HG02981 (cell line): ENCODE results near the gene RAB1B.

Source experiments
- ATAC-seq: cut with Tn5 transposase; IDR thresholded peaks from one replicate; pipeline ENCODE4 v1.9.1; 2021; ENCODE audit warnings: mild to moderate bottlenecking, moderate library complexity; ENCODE audit not compliant: unreplicated experiment

The RAB1B gene

DNA sequence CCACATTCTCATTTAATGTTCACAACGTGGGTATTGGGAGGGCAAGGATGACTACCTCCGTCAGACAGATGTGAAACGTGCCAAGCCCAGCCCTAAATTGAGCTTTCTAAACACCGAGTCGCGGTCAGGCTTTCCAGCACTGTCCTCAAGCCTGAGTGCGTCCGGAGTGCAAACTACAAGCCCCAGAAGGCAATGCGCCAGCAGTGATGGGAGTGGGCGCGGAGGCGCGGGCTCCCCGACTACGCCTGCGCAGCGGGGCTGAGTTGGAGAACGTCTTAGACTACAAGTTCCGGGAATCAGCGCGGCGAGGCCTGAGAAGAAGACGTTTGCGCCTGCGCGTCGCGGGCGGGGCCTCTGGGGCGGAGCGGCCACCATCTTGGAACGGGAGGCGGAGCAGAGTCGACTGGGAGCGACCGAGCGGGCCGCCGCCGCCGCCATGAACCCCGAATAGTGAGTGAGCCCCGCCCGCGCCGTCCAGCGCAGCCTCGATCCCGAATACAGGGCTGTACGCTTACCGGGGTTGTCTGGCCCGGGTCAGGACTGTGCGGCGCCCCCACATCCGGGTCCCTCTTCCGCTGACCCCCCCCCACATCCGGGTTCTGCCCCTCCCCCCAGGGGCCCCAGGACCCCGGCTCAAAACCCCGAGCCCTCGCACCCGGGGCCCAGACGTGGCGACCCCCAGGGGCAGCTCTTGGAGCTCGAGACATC is at the start of gene RAB1B:
Gene RAB1B, plus strand, starts transcription at position 396 of the 708 bp plus-strand sequence. Its CDS starts 41 bp downstream, at position 437.
- ATAC-seq, result peak; percentile 79

DNA sequence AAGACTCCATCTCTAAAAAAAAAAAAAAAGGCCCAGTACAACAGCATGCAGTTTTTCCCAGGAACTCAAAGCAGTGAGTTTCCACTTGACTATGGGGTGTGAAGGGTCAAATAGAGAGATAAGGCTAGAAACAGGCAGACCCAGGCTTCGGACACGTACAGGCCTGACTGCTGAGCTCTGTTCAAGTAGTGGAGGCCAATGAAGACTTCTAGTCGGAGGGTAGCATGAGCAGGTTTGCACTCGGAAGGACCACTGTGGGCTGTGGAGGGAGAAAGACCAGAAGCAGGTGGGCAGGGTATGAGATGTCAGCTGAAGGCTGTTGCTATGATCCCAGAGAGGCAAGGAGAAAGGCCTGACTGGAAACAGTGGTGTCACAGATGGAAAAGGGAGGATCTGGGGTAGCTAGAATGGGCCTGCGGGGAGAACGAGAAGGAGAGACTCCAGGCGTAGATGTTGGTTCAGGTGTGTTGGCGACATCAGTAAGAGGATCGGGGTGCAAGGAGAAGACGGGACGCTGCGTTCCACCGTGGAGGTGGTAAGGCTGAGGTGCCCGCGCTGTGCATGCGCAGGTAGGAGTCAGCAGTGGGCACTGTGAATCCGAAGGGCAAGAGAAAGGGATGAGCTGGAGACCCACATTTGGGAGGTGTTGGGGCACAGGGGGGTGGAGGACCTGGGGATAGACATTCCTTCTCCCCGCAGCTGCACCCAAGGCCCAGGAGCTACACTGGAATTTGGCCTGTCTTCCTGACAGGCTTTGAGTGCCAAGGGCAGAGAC is 49.4 kb upstream of the RAB1B start:
- no peak for ATAC-seq

DNA sequence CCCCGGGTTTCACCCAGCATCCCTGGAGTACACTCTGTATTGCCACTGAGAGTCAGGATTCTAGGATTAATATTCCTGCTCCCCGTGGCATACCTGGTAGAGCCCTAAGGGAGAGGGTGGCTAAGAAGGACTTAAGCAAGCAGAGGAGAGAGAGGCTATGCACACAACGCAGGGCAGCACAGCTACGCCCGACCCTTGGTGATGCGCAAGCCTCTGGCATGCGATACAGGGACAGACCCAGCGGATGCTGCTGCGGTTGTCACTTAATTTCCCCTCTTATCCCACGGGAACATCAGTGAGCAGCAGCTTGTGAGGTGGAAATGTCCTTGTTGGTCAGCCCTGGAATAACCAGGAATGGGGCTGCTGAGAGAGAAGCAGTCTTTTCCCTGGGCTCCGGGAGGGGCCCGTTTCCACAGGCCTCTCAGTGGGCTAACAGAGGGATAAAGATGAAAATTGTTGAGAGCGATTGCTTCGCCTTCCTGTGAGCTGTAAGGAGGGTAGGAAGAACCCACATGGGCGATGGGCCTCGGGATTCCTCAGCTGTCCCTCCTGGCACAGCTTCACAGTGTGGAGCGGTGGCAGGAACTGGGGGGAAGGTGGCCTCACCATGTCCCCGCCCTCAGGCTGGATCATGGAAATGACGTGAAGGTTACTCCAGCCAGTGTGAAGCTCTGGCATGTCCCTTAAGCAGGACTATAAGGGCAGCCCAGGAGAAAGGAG is 48.4 kb upstream of the RAB1B start:
- no peak for ATAC-seq

DNA sequence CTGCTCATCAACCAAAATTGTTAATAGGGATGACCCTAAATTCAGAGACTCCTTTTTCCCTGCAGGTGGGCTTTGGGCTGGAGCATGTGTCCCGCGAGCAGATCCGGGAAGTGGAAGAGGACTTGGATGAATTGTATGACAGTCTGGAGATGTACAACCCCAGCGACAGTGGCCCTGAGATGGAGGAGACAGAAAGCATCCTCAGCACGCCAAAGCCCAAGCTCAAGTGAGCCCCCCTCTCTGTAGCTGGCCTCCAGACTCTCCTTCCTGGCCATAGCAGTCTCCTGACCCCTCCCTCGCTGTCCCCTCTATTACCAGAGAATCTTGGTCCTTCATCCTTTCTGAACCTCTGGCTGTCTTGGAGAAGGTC is 47.9 kb upstream of the RAB1B start:
- no peak for ATAC-seq

DNA sequence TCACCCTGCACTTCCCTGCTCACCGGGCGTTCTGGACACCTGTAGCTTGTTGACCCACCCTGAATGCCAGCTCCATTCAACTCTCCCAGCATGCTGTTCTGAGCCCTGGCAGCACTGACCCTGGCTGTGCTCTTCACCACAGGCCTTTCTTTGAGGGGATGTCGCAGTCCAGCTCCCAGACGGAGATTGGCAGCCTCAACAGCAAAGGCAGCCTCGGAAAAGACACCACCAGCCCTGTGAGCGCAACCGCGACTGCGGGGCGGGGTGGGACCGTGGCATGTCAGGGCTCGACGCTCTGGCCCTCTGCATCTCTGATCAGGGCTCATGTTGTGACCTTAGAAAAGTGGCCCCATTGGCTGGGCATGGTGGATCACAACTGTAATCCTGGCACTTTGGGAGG is 47.4 kb upstream of the RAB1B start:
- no peak for ATAC-seq

DNA sequence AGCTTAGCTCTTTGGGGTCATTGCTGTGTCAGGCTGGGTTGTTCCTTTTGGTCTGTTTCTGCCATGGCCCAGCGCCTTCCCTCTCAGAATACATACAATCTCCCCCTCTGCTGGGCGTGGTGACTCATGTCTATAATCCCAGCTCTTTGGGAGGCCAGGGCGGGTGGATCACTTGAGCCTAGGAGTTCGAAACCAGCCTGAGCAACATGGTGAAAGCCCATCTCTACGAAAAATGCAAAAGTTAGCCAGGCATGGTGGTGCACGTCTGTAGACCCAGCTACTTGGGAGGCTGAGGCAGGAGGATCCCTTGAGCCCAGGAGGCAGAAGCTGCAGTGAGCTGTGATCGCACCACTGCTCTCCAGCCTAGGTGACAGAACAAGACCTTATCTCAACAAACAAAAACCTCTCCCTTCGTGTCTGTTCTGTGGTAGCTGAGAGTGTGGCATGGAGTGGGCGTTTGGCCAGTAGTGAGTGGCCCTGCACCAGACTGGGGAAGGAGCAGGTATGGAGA is 46.7 kb upstream of the RAB1B start:
- no peak for ATAC-seq

DNA sequence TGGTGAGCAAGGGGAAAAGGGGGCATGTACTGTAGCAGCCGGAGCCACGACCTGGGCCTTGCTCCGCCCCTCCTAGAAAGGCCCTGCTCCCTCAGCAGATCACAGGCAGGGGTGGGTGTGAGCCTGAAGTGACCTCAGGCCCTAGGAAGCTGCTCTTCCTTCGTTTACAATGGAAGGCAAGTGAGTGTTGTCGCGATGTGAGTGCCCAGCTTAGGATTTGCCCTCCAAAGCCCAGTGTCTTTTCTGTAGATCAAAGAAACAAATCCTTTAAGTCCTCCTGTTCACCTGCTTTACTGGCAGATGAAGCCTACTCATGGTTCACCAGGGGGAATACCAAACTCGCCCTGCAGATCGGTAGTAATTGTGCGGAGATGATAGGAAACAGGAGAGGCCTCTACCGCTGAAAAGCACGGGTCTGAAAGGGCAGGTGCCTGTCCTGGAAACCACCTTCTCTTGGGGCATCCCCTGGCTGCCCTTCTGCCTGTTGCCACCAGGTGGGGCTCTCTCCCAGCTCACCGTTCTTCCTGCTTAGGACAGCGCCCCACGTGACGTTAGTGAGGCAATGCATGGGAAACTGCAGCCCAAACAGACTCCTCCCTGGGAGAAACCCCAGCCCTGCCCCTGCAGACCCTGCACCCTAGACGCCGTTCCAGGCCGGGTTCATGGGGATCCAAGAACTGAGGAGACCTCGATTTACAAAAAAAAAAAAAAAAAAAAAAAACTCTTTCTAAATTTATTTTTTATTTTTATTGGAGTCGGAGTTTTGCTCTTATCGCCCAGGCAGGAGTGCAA is 45.9 kb upstream of the RAB1B start:
- peak; percentile 74 for ATAC-seq

DNA sequence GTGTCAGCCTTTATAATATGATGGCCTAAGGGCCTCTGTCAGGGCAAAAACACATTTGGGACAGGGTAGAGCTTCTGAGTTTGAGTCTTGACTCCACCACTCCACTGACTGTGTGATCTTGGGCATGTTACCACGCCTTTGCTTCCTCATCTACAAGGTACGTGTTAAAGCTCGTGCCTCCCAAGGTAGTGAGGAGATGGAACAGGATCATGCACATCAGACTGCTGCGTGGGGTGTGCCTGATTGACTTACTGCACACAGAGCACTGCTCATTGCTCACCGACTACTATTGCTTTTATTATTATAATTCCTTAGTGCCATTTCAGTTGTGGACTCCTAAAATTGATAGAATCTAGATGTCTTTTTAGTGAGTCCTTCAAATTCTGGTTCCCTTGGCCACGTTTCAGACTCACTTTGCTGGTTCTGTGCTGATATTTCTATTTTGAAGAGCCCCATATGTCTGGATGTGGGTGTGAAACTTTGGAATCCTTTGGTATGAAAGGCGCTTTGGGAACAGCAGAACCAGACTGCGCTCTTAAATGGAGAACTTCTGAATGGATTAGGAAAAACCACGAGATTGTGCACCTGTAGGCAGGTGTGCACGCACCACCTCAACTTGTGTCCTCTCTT is 44.1 kb upstream of the RAB1B start:
- no peak for ATAC-seq

DNA sequence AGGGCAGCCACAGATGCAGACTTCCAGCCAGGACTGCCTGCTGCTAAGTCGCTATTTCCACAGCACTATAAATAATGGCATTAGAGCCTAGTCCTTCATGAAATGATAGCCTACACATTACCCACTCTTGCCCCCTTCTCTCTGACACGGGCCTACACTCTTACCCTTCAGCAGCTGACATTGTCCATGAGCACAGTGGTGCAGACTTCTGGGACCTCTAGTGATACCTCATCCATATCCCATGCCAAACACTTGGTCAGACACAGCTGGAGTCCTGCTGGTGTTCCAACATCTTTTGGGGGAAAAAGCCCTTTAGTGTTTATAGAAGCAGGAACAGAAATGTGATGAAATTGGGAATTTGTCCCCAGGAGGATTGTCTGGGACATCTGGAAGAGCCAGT is 43.4 kb upstream of the RAB1B start:
- ATAC-seq, result no peak

DNA sequence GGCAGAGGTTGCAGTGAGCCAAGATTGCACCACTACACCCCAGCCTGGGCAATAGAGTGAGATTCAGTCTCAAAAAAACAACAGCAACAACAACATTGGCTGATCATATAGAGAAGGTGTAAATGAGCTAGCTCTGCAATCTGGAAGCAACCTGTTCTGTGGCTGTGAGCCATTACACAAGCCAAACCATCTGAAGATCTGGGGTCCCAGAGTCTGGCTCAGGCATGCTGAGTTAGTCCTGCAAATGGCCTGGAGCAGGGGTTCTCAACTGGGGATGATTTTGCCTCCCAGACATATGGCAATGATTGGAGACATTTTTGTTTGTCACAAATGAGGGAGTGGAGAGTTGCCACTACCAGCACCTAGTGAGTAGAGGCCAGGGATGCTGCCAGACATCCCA is 42.3 kb upstream of the RAB1B start:
- no peak for ATAC-seq

DNA sequence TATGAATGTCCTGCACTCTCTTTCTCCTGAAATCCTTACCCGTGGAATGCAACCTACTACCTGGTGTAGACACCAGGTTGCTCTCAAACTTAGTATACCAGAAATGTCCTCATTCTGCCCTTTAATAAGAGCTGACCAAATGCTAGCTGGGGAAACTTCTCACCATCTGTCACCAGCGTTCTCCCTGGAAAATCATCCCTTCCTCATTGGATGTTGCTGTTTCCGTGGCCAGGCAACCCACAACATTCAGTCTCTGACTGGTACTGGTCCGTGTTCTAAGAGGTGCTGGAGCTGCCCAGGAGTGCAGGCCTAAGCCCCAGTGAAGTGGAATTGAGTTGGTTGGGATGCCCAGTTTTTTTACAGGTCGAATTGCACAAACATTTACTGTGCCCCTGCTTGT is 40.7 kb upstream of the RAB1B start:
- ATAC-seq, result no peak

DNA sequence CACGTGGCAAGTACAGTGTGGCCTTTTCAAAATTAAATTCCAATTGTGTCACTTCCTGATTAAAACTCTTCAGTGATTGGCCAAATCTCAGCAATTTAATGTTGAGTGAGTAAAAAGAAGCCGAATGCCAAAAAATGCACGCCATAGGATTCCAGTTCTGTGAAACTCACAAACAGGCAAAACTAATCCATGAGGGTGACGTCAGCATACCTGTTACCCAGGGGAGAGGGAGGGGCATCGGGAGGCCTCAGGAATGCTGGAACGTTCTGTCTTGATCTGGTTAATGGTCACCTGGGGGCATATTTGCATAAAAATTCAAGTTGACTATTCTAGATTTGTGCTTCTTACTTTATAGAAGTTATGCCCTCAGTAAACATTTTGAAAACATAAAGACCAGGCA is 39.9 kb upstream of the RAB1B start:
- no peak for ATAC-seq

DNA sequence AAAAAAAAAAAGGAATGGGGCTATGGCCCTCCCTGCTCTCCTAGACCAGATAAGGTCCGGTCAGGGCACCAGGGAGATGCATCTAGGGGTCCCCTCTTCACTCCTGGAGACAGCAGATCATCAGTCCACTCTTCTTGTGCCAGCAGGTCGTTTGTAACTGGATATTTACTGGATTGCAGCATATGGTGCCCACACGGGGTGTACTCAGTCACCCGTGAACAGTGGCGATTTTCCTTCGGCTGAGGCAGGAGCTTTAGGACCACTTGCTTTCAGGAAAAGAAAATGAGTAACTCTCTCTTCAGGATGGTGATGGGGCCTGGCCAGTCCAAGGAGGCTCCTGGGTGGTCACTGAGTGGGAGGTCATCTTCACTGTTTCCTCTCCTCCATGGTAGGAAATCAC is 38.3 kb upstream of the RAB1B start:
- no peak for ATAC-seq

DNA sequence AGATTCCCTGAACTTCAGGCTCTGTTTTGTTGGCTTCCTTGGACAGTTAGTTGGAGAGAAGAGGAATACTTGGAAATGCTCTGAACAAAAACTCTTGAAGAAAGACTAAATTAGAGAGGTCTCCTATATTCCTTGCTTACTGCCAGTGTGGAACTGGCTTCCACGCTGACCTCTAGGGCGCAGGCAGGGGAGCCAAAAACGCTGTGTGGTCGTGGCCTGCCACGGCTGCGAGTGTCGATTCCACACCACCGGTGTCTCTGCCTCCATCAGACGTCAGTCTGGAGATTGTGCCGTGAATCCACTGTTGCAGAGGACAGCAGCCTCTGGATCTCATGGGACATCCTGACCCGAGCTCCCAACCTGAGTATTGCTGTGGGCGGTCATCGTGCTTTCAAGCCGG is 37.5 kb upstream of the RAB1B start:
- no peak for ATAC-seq

DNA sequence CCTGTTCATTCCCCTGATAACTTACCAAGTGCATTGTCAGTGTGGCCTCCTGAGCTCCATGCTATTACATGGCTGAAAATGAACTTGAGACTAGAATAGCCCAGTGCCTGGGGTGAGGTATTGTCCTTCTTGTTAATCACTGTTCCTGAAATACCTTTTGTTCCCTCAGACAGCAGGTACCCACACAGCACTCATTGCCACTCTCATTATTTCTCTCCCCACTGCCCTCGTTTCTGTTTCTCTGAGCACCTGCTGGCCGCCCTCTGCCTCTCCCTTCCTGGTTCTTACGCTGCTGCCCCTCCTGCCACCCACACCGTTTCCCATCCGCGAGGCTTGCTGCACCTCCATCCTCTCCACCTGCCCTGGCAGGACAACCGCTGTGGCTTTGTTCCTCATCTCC is 36.9 kb upstream of the RAB1B start:
- ATAC-seq, result no peak

DNA sequence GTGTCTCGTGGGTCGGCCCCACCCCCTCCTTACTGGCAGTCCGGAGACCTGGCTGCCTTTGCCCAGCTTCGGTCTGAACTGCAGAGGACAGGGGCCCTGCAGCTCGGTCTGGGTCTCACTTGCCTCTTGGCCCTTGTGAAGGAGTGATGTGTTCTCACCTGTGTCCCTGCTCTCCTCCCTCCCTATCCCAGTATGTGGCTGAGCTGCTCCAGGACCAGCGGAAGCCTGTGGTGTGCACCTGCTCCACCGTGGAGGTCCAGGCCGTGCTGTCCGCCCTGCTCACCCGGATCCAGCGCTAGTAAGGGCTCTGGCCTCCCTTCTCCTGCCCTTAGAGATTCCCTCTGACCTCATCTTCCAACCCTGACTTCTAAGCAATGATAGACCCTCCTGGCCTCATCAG is 35.7 kb upstream of the RAB1B start:
- no peak for ATAC-seq

DNA sequence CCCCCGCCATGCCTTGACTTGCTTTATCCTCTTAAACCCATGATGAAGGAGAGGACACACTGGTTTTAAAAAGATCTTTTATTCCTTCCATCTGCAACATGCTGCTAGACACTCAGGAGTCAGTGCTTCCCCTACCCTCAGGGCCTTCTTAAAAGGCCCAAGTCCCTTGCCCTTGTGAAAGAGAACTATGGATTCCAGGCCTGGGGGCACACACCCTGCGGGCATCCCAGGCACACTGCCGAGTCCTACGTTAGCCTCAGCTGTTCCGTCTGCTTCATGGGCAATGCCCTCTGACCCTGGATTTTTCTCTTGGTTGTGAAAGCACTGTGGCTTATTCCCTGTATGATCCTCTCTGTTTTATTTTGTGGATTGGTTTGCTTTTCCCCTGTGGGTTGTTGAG is 35.1 kb upstream of the RAB1B start:
- ATAC-seq, result no peak

DNA sequence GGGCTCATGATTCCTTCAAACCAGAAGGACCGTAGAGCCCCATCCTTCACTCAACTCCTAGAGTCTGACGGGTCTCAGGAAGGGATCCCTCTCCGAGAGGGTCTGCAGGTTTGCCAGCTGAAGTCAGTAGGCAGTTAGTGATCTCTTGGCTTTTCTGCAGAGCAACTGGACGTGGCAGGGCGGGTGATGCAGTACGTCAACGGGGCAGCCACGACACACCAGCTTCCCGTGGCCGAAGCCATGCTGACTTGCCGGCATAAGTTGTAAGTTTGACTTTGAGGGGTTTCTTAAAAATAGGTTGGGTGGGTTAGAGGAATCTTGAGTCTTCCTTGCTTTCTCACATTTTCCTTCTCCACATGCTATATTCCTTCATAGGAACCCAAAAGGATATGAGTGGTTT is 33.3 kb upstream of the RAB1B start:
- ATAC-seq, result no peak

DNA sequence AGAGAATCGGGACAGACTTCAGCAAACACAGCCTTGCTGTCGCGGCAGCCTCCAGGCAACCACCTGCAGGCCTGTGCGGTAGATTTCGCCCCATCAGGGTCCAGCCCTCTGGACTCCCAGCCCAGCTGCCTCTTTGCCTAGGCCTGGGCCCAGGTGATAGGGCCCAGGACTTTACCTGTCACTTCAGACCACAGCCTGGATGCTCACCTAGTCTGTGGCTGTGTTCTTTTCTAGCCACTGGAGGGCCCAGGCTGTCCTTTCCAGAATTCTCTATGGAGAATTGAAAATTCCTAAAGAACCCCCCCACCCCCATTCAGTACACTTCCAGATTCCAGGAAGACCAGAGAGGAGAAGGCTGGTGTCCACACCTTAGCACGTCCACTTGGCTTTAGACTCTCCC is 30.6 kb upstream of the RAB1B start:
- no peak for ATAC-seq

DNA sequence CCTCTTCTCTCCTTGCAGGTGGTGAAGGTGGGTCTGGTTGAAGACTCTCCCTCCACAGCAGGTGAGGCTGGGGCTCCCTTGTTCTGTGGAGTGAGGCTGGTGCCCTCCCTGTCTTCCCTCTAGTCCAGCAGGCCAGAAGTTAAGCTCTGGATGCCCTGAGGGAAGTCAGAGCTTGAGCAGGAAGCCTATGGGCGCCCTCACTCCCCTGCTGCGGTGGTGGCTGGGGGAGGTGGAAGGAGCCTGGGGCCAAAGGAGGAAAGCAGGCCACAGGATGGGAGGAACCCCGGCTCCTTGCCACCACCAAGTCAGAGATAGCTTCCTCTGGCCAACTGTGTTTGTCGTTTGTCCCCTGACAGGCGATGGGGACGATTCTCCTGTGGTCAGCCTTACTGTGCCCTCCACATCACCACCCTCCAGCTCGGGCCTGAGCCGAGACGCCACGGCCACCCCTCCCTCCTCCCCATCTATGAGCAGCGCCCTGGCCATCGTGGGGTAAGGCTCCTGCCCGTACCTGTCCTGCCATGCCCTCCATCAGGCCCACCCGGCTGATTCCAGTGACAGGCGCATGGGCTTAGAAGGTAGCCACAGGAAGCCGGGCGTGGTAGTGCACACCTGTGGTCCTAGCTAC is 29.5 kb upstream of the RAB1B start:
- ATAC-seq, result no peak
